HFFc6 (cell line): ENCODE results near the gene HESX1. TPM values are rescaled to one million over a fixed set of nuclear protein-coding genes. Genes with fewer than 3 reads are reported as not detected.

Source experiments
- DNase-seq: peaks from one replicate; pipeline ENCODE4 v3.0.0-alpha.2; 2018
- H3K27ac Mint-ChIP-seq: 2 replicates; pipeline ENCODE4 v1.8.0; 2020; ENCODE audit warnings: mild to moderate bottlenecking, mixed read lengths
- H3K27me3 Mint-ChIP-seq: 2 replicates; pipeline ENCODE4 v1.8.0; 2021; ENCODE audit warnings: mild to moderate bottlenecking, moderate library complexity, mixed read lengths; ENCODE audit not compliant: insufficient read depth
- H3K36me3 Mint-ChIP-seq: 2 replicates; pipeline ENCODE4 v1.8.0; 2021; ENCODE audit warnings: low read depth, mixed read lengths
- H3K4me1 Mint-ChIP-seq: 2 replicates; pipeline ENCODE4 v1.8.0; 2020; ENCODE audit warnings: low read depth, mixed read lengths
- H3K4me3 Mint-ChIP-seq: 2 replicates; pipeline ENCODE4 v1.8.0; 2020; ENCODE audit warnings: mild to moderate bottlenecking, moderate library complexity, mixed read lengths
- H3K9me3 Mint-ChIP-seq: 2 replicates; pipeline ENCODE4 v1.8.0; 2020; ENCODE audit warnings: mild to moderate bottlenecking, mixed read lengths
- total RNA-seq, 6 experiments: library from RNA; stranded (reverse); fragmentation: NEBNext Ultra II Directional; extraction: Animal tissue kit (Norgen Biotek cat#: 25700); gene quantifications; 2 replicates in 1 of 6; 3 replicates in 5 of 6; pipeline ENCODE4 v1.2.3, GENCODE V29; 2021
- TF ChIP-seq, protein P1 (sequence below): fragments of 200-600 bp; sonication (generic); IDR thresholded peaks from 2 replicates; pipeline ENCODE4 v1.5.0; 2021; ENCODE audit warnings: antibody characterized with exemption, mild to moderate bottlenecking

Gene HESX1
- total RNA-seq, 6 experiments from 2014 or later, result 0.18 TPM; not detected in 5

DNA sequence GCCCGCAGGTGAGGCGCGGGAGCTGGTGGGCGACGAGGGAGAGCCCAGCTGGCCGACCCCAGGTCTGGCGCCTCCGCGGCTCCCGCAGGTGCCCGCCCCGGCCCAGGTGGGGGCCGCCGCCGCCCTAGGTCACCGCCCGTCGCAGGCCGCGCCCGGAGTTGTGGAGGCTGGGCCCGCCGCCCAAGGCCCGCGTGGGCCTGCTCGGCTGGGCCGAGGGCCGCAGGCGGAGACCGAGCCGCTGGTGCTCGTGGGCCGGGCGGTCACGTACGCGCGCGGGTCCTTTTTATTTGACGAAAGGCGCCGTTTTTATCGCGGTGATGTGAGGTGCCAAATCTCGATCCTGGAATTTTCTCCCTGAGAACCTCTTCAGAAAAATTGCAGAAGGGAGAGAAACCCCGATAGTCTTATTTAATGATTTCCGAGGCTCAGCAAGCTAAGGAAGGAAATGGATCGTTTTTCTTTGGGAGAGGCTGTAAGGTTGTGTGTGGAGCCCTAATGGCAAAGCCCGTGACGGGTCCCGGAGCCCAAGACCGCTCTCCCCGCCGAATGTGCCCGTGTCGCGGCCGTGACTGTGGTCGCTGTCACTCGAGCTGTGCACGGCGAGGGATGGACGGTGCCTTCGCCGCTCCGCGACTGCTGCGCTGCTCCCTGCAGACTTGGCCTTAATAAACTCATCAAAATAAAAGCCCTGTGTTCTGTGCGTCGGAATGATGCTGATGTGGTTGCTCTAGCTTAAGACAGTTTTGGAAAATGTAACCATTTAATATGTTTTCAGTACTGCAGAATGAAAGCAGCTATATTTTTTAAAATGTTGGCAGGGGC is 28.4 kb upstream of the HESX1 start:
- no peaks in the 10 kb centered on the region for H3K9me3 Mint-ChIP-seq
- peaks cover 46% of the 10 kb centered on the region for H3K4me1 Mint-ChIP-seq
- TF ChIP-seq, protein P1, sequence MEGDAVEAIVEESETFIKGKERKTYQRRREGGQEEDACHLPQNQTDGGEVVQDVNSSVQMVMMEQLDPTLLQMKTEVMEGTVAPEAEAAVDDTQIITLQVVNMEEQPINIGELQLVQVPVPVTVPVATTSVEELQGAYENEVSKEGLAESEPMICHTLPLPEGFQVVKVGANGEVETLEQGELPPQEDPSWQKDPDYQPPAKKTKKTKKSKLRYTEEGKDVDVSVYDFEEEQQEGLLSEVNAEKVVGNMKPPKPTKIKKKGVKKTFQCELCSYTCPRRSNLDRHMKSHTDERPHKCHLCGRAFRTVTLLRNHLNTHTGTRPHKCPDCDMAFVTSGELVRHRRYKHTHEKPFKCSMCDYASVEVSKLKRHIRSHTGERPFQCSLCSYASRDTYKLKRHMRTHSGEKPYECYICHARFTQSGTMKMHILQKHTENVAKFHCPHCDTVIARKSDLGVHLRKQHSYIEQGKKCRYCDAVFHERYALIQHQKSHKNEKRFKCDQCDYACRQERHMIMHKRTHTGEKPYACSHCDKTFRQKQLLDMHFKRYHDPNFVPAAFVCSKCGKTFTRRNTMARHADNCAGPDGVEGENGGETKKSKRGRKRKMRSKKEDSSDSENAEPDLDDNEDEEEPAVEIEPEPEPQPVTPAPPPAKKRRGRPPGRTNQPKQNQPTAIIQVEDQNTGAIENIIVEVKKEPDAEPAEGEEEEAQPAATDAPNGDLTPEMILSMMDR, result no peak
- H3K36me3 Mint-ChIP-seq, result no peaks in the 10 kb centered on the region
- no peaks in the 10 kb centered on the region for H3K27me3 Mint-ChIP-seq
- peak; percentile 36 for DNase-seq
- peak overlapping the region; percentile 67 for H3K27ac Mint-ChIP-seq
- peak overlapping the region; percentile 92 for H3K4me3 Mint-ChIP-seq

DNA sequence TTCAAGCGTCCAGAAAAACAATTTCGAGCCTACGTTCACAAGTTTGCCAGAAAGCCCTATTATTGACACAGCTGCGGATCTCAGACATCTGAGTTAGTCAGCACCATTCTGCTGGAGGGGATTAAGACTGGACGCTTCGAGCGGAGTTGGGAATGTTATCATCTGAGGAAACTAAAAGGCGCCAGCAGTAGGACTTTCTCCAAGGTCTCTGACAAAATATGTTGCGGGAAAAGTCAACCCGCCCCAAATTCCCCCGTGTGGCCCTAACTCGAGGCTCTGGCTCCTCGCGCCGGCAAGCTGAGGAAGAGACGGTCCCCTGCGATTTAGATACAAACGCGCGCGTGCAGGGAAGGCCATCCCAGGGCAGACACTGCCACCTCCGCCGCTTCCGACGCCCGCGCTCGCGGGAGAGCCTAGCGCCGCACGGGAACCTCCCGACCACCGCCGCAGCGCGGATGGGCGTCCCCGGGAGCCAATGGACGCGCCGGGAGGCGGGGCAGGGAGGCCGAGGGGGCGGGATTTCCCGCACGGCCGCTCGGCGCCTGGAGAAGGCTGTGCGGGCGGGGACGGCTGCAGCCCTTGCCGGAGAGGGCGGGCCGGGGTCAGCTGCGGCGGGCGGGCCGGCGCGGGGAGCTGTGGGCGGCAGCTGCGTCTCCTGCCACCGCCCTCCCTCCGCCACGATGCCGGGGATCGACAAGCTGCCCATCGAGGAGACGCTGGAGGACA is 27.6 kb upstream of the HESX1 start, which contains the start of gene APPL1:
Gene APPL1, plus strand, starts transcription at position 526 of the 726 bp plus-strand sequence. Its CDS starts 155 bp downstream, at position 681.
- no peaks in the 10 kb centered on the region for H3K9me3 Mint-ChIP-seq
- peak; percentile 76 for DNase-seq
- peak within 1 kb of the TSS; percentile 81 for H3K27ac Mint-ChIP-seq
- H3K36me3 Mint-ChIP-seq, result no peaks in the 10 kb centered on the region
- no peaks in the 10 kb centered on the region for H3K27me3 Mint-ChIP-seq
- TF ChIP-seq, protein P1, result no peak
- peaks cover 46% of the 10 kb centered on the region for H3K4me1 Mint-ChIP-seq
- peak within 1 kb of the TSS; percentile 92 for H3K4me3 Mint-ChIP-seq

DNA sequence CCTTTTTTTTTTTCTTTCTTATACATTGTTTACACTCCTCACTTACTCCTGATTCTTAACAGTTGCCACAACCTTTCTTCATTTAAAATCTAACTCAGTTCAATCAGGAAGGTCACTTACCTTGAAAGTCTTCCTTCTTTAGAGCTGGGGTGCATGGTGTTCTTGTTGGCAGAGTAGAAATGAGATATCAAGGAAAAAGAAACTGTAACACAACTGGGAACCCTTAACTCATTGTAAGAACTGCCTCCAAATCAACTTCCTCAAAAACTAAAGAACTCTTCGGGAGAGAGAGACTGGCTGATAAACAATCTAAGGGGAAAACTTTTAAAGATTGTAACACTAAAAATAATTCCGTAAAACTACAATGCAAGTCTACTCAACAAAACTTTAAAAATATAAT is 26.4 kb upstream of the HESX1 start:
- peaks cover 46% of the 10 kb centered on the region for H3K4me1 Mint-ChIP-seq
- TF ChIP-seq, protein P1, result no peak
- H3K4me3 Mint-ChIP-seq, result 0 out of 2 replicates have a peak overlapping the region, but pooled peaks have one; percentile 13
- no peaks in the 10 kb centered on the region for H3K27me3 Mint-ChIP-seq
- H3K36me3 Mint-ChIP-seq, result no peaks in the 10 kb centered on the region
- H3K9me3 Mint-ChIP-seq, result no peaks in the 10 kb centered on the region
- no peak overlapping the region for H3K27ac Mint-ChIP-seq
- no peak for DNase-seq

DNA sequence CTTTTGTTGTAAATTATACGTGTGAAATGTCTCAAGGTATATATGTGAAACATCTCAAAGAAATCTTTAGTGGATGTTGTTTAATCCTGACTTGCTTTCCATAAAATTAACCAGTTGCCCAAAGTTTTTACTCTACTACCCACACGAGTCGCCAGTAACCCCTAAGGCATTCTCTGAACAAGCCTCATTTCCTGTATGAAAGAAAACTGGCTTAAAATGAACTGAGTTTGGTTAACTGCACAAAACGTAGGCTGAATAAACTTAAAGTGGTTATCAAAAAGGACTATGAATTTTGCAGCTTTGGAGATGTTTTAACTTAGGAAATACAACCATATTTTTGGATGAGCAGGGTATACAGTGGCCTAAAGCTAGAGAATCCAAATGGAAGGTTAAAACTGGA is 25.1 kb upstream of the HESX1 start:
- no peak for DNase-seq
- Mint-ChIP-seq H3K4me1 (peaks cover 39% of the 10 kb centered on the region), H3K4me3 (peak overlapping the region; percentile 9; the same call in 1 of the 2 replicates), H3K27me3 (peaks cover 4% of the 10 kb centered on the region; the same call in 1 of the 2 replicates), H3K27ac (peak overlapping the region; percentile 12; the same call in 1 of the 2 replicates), H3K36me3 (no peaks in the 10 kb centered on the region), H3K9me3 (no peaks in the 10 kb centered on the region)
- TF ChIP-seq, protein P1, result no peak

DNA sequence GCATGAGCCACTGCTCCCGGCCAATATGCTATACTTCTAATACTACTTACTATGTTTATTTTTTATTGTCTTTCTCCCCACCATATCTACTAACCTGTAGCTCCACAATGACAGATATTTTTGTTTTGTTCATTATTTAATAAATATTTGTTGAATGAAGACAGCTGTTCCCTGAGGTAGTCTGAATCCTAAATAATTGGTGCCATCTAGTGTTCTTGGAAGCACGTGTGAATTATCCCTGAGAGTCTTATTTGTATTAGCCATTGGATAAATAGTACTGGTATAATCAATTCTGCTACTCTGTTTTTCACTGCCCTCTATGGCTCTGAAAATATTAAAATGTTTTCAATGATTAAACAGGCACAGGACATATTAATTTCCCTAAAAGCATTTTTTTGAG is 22.1 kb upstream of the HESX1 start:
- DNase-seq, result peak; percentile 33
- Mint-ChIP-seq H3K9me3 (no peaks in the 10 kb centered on the region), H3K4me3 (no peak overlapping the region), H3K27ac (no peak overlapping the region), H3K36me3 (no peaks in the 10 kb centered on the region), H3K4me1 (peaks cover 21% of the 10 kb centered on the region), H3K27me3 (peaks cover 10% of the 10 kb centered on the region)
- TF ChIP-seq, protein P1, result peak; percentile 59; the same call in 1 of the 2 replicates
